Measurements from ENCODE around the gene RABGAP1L.

DNA sequence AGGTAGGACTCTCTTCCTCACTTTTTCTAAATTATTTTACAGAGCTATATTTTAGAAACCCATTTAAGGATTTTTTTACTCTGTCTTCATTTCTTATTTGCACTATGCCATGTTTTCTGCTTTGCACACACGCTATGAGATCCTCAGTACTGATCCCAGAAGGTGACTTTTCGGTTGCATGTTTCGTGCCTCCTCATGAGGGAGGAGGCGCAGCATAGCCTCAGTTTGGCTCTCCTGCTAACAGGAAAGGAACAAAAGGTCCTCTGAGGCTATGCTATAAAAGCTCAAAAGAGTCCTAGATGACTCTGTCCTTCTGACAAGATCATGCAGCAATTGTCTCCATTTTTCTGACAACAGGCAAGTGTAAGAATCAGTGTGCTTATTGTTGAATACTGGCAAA, 478.2 kb downstream of the RABGAP1L start:
- TF ChIP-seq, protein P1, sequence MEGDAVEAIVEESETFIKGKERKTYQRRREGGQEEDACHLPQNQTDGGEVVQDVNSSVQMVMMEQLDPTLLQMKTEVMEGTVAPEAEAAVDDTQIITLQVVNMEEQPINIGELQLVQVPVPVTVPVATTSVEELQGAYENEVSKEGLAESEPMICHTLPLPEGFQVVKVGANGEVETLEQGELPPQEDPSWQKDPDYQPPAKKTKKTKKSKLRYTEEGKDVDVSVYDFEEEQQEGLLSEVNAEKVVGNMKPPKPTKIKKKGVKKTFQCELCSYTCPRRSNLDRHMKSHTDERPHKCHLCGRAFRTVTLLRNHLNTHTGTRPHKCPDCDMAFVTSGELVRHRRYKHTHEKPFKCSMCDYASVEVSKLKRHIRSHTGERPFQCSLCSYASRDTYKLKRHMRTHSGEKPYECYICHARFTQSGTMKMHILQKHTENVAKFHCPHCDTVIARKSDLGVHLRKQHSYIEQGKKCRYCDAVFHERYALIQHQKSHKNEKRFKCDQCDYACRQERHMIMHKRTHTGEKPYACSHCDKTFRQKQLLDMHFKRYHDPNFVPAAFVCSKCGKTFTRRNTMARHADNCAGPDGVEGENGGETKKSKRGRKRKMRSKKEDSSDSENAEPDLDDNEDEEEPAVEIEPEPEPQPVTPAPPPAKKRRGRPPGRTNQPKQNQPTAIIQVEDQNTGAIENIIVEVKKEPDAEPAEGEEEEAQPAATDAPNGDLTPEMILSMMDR (IDR thresholded peaks at IDR 0.05): no peak
- no peak for TF ChIP-seq POLR2A (IDR thresholded peaks at IDR 0.05)

All from gastroesophageal sphincter (tissue), 3 donors.